Stimulated activated CD8-positive, alpha-beta memory T cell treated with anti-CD3 and anti-CD28 coated beads, Interleukin-4, amount 100 ng/mL, for 48 hours (primary cell): ENCODE measurements around the gene LEO1.

ENCODE experiments used
- DNase-seq: peaks from one replicate; pipeline ENCODE4 v3.0.0-alpha.2; 2020

LEO1 gene

DNA sequence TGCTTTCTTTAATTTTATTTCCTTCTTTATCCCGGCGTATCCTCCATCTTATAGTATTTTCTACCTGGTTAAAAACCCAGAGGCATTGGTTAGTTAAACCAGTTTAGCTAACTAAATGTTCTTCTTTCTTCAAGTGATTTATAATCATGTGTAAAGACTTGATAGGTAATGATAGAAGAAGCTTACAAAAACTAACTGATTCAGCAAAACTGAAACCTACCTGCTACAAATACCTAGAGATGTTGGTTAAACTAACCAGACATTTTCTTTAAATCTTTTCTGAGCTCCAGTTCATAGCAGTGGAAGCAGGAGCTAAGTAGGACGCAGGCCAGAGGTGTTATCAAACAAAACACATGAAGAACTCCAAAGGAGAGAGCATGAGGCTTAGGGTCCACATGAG is 44.8 kb downstream of the LEO1 start:
- no peak for DNase-seq

DNA sequence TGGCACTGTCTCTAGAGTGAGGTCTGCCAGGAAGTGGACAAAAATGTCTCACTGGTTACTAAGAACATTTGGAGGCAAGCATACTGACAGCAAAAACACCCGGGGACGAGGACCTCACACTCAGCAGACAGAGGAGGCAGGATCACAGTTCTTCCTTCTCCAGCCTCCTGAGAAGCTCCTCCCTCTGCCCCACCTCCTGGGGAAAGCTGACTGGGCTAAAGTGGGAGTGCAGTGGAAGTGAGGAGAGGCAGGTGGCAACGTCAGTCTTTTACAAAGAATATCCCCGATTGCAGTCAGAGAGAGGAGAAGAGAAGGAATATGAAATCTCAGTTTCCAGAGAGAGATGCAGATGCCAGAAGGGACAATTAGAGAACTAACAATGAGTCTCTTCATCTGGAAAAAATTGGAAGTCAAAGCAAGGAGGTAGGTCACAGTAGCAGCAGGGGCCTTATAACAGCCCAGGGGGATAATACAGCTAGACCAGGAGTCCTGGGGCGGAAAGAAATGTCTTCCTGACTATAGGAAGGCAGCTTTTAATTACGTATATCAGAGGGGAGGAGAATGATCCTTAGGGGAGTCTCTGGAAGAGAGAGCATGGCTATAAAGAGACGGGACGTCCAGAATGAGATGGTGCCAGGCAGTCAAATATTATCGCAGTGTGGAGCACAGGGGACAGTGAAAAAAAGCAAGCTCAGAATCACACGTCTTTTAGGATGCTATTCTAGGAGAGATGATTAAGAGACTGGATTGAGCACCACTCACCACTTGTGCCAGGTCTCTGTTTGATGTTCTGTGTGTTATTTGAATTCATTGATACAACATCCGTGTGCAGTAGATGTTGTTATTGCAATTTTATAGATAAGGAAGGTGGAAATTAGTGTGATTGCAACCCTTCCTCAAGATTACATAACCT is 47.2 kb downstream of the LEO1 start:
- DNase-seq: no peak

DNA sequence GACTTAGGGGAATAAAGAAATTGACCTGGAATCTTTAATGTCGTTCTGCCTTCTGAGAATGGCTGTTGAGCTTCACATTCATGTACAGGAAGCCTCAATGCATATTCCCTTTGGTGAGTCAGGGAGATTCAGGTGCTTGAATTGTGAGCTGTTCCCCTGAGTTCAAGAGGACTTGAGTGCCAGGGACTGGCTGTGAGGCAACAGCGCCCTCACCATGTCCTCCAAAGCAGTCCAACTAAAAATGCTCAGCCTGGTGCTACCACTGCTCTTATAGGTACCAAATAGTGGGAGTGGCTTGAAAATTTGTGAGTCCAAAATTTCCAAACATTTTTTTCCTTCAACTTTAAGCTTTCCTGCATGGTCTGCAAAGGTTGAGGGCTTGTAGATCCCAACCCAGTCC is 54.1 kb downstream of the LEO1 start:
- DNase-seq: no peak

DNA sequence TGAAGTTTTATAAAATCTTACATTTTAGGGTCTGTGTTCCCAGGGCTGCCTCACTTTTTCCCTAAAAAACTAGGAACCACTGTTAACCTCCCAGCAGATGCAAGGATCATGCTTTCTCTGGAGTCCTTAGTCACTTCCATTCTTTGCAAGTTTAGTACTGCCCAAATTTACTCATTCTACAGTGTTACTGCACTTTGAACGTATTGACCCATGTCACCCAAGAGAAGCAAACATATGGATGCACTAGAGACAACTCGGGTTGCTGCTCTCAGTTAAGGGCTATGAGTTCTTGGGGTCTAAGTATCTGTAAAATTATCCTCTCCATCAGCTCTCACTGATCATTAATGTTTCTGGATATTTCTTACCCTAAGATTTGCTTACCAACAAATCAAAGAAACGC is 59.0 kb downstream of the LEO1 start:
- no peak for DNase-seq

DNA sequence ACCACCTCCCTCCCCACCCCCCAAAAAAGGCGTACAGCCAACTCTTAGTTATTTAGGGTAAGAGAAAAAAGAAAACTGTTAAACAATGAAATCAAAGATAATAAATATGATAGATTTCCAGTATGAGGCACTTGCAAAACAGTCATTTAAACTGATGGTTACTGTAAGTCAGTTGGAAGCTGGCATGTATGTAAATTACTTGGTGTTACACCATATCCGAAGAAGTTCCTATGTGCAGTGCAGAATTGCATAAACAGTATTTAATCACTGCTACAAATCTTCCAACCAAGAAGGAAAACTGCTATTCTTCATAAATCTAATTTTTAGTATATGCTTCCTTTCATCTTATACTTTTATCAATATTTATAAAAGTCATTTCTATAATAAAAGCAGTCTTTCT is 62.0 kb downstream of the LEO1 start:
- DNase-seq: no peak

DNA sequence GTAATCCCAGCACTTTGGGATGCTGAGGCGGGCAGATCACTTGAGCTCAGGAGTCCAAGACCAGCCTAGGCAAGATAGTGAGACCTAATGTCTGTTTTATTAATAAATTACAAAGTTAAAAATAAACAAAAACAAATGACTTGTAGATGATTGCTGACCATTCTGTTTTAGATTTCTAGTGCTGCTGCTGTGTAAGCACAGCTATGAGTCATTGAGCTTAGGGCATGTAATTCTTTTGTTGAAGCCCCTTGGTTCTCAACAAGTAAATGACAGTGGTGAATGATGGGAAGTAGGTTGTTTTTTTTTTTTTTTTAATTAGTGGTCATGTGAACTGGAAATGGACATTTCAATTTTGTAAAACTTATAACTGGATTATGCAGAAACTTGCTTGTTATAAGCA is 63.3 kb downstream of the LEO1 start:
- DNase-seq: no peak

DNA sequence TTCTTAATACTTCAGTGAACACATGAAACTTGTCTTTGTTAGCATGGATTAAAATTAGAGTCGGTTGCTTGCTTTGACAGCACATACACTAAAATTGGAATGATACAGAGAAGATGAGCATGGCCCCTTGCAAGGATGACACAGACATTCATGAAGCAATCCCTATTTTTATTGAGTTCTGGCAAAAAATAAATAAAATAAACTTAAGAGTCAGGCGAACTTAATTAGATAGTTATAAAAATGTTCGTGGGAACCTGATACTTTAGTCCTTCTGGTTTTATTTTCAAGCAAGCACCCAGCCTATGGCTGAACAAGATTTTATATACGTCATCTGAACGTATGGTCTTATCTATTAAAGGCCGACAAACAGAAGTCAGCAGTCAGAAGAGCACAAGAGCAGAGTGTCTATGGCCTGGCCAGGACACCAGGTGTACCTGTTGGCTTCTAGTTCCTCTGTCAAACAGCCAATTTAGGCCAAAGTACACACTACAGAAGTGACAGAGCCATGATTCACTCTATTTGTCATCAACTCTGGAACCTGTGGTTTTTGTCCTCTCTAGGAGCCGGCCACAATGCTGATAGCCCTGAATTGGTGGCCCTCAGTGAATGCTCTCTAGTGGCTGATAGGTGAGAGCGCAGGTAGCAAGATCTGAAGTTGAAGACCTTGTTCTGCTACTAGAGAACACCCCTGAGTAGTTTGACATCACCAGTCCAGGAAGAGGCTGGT is 64.3 kb downstream of the LEO1 start:
- DNase-seq: no peak

DNA sequence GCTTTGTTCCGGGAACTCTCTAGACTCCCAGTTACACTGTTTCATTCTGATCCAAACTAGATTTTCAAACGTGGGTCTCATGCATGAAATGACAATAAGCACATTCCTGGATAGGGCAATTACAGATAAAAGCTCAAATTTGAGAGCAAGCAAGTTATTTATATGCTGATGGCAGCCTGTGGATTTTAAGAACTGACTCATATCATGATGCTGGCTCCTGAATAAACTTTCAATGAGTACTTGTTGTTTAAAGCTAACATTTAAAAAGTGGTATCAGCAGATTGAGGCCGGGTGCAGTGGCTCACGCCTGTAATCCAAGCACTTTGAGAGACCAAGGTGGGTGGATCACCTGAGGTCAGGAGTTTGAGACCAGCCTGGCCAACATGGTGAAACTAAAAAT is 66.6 kb downstream of the LEO1 start:
- no peak for DNase-seq

DNA sequence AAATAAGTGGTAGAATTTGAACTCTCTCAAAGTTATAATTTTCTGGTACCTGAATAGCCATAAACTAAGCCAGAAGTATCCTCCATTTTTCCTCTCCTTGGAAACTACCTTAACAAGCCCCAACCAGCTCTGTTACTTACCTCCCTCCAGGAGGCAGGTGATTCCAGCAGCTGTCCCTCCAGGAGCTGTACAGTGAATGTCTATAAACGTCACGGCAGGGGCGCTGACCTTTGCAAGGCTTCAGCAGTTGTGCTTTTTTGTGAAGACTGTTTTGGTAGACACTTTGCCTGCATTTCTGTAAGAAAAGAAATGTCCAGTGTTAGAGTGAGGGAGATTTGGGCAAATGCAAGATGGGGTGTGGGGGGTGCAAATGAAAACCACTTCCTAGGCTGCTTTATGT is 67.2 kb downstream of the LEO1 start:
- no peak for DNase-seq

DNA sequence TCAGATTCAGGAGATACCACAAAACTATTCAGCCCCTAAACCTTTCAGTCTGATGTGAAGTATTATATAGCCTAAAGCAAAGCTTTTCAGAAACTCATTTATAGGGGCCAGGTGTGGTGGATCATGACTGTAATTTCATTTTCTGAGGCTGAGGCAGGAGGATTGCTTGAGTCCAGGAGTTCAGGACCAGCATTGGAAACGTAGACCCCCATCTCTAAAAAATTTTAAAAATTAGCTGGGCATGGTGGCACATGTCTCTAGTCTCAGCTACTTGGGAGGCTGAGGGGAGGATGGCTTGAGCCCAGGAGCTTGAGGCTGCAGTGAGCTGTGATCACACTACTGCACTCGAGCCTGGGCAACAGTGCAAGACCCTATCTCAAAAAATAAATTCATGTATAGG is 82.1 kb downstream of the LEO1 start:
- no peak for DNase-seq

DNA sequence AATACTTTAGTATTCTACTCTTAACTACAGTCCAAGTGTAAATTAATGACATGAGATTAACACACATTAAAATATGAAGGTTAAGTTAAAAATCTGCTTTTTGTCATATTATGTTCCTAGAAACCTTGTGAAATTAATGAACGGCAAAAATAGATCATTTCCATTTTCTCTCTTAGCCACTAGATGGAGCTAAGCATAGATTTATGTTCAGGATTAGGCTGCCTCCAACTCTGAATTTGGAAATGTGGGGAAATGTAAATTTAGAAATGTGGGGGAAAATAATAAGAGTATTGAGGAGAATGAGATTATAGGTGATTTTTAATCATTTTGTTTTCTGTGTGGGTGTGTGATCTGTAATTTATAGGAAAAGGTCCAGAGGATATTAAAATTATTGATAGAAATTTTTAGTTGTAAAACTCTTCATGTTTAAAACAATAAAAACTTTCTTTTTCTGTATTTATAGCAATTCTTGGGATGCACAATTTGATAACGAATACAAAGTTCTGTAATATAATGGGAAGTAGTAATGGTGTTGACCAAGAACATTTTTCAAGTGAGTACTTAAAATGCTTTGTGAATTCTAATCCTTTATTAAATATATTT is 82.9 kb downstream of the LEO1 start:
- DNase-seq: no peak
